8988T (cell line): Measurements from ENCODE around the gene WHRN.

Source experiments
- DNase-seq: peaks from one replicate; pipeline ENCODE4 v3.0.0; 2011

The WHRN gene

GRCh38 chr9:114469091-114469853, 36.0 kb downstream of the WHRN start:
- no peak for DNase-seq

GRCh38 chr9:114467910-114468309, 37.4 kb downstream of the WHRN start:
- no peak for DNase-seq

- no peak for DNase-seq
Measured at GRCh38 chr9:114467226-114467750, 38.0 kb downstream of the WHRN start.

GRCh38 chr9:114465906-114466900, 39.1 kb downstream of the WHRN start:
- DNase-seq, result no peak

GRCh38 chr9:114465417-114465816, 39.9 kb downstream of the WHRN start:
- DNase-seq, result no peak

- no peak for DNase-seq
Measured at GRCh38 chr9:114464281-114465051, 40.8 kb downstream of the WHRN start.

- no peak for DNase-seq
Measured at GRCh38 chr9:114462791-114463190, 42.5 kb downstream of the WHRN start.

GRCh38 chr9:114461468-114461867, 43.8 kb downstream of the WHRN start:
- DNase-seq, result no peak

GRCh38 chr9:114460513-114461199, 44.6 kb downstream of the WHRN start:
- no peak for DNase-seq

GRCh38 chr9:114459464-114459863, 45.8 kb downstream of the WHRN start:
- DNase-seq, result no peak

GRCh38 chr9:114456929-114457328, 48.3 kb downstream of the WHRN start:
- DNase-seq, result no peak

GRCh38 chr9:114454652-114455051, 50.6 kb downstream of the WHRN start:
- DNase-seq, result no peak

GRCh38 chr9:114452219-114453165, 52.8 kb downstream of the WHRN start:
- DNase-seq, result no peak

- no peak for DNase-seq
Measured at GRCh38 chr9:114451707-114452031, 53.6 kb downstream of the WHRN start.

GRCh38 chr9:114450833-114451706, 54.2 kb downstream of the WHRN start:
- DNase-seq, result no peak

GRCh38 chr9:114450181-114450580, 55.1 kb downstream of the WHRN start:
- no peak for DNase-seq

- DNase-seq, result no peak
Measured at GRCh38 chr9:114449236-114449635, 56.0 kb downstream of the WHRN start.

GRCh38 chr9:114448706-114449105, 56.6 kb downstream of the WHRN start:
- DNase-seq, result no peak

- DNase-seq, result no peak
Measured at GRCh38 chr9:114446672-114447450, 58.4 kb downstream of the WHRN start.
